Hepatocyte (in vitro differentiated cells): ENCODE data around the gene SMIM1.
"Not testable (repeated sequence)": the region's sequence is repeated elsewhere in the genome, so short reads cannot be mapped to it uniquely, and the experiment has no call there.

Source experiments
- EZH2phosphoT487 ChIP-seq: fragments of 200-600 bp; sonication (generic); IDR thresholded peaks from one replicate; pipeline ENCODE4 v1.6.1; 2018; ENCODE audit warnings: antibody characterized with exemption, mild to moderate bottlenecking, low read depth, moderate library complexity; ENCODE audit not compliant: unreplicated experiment, severe bottlenecking
- TF ChIP-seq, protein P1 (sequence below): fragments of 200-600 bp; sonication (generic); IDR thresholded peaks from 2 replicates; pipeline ENCODE4 v1.5.1; 2016; ENCODE audit warnings: antibody characterized with exemption, mild to moderate bottlenecking; ENCODE audit not compliant: poor library complexity

DNA sequence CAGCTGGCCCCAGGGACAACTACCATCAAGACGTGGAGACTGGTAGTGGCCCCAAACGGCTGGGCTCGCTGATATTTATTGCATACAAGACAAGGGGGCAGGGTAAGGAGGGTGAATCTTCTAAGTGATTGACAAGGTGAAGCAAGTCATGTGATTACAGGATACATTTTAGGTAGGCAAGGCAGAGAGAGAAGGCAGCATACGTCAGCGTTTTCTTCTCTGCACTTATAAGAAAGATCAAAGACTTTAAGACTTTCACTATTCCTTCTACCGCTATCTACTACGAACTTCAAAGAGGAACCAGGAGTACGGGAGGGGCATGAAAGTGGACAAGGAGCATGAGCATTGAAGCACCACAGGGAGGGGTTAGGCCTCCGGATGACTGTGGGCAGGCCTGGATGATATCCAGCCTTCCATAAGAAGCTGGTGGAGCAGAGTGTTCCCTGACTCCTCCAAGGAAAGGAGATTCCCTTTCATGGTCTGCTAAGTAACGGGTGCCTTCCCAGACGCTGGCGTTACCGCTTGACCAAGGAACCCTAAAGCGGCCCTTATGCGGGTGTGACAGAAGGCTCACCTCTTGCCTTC lies 24.1 kb upstream of the SMIM1 start:
- TF ChIP-seq, protein P1, sequence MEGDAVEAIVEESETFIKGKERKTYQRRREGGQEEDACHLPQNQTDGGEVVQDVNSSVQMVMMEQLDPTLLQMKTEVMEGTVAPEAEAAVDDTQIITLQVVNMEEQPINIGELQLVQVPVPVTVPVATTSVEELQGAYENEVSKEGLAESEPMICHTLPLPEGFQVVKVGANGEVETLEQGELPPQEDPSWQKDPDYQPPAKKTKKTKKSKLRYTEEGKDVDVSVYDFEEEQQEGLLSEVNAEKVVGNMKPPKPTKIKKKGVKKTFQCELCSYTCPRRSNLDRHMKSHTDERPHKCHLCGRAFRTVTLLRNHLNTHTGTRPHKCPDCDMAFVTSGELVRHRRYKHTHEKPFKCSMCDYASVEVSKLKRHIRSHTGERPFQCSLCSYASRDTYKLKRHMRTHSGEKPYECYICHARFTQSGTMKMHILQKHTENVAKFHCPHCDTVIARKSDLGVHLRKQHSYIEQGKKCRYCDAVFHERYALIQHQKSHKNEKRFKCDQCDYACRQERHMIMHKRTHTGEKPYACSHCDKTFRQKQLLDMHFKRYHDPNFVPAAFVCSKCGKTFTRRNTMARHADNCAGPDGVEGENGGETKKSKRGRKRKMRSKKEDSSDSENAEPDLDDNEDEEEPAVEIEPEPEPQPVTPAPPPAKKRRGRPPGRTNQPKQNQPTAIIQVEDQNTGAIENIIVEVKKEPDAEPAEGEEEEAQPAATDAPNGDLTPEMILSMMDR: not testable (repeated sequence)
- TF ChIP-seq EZH2phosphoT487: not testable (repeated sequence)
